HCT116 (cell line): ENCODE results near the gene HMCN1. TPM values are rescaled to one million over a fixed set of nuclear protein-coding genes. Genes with fewer than 3 reads are reported as not detected.

ENCODE experiments used
- ATAC-seq: fragments of 200-7000 bp; cut with Tn5 transposase; 2 replicates; pipeline ENCODE4 v1.9.1; 2020; ENCODE audit warnings: mild to moderate bottlenecking, moderate library complexity
- BruUV-seq: library from RNA; stranded (reverse); fragments of 400-500 nt; replicated peaks from 2 replicates; lab custom pipeline; 2021; lab: Mats Ljungman, UMichigan
- CTCF ChIA-PET: fragments of 300-600 bp; sonication (Branson Sonifier 250); formaldehyde crosslinking; loops from one replicate; lab custom pipeline; 2021; ENCODE audit warnings: antibody characterized with exemption; lab: Charles Lee
- POLR2A ChIA-PET: fragments of 300-600, 350-600 bp; sonication (Branson Sonifier 250); formaldehyde crosslinking; loops from one replicate; lab custom pipeline; 2021; ENCODE audit warnings: antibody characterized with exemption; lab: Charles Lee
- RAD21 ChIA-PET, 2 experiments: fragments of 300-600 bp; sonication (Branson Sonifier 250); formaldehyde crosslinking; loops; one replicate each; lab custom pipeline; 2023; ENCODE audit warnings: low total read pairs in 2 of 2; ENCODE audit not compliant: uncharacterized antibody in 2 of 2, unreplicated experiment in 2 of 2, low non-redundant PET in 1 of 2; lab: Charles Lee
- DNase-seq: peaks from one replicate; pipeline ENCODE4 v3.0.0-alpha.2; 2010; ENCODE audit warnings: low read depth, low spot score
- H2AFZ ChIP-seq: fragments of 200-600 bp; shearing (Covaris generic), sonication (generic); 2 replicates; pipeline ENCODE4 v1.6.1; 2017; ENCODE audit warnings: low read depth, mixed run types, mixed read lengths, antibody characterized with exemption, low read length; ENCODE audit not compliant: poor library complexity, severe bottlenecking
- H3K27ac ChIP-seq: 2 replicates; pipeline ENCODE4 v1.5.1; 2012; ENCODE audit warnings: low read depth, low read length
- H3K27me3 ChIP-seq: fragments of 200-600 bp; sonication (generic); 2 replicates; pipeline ENCODE4 v1.6.1; 2016; ENCODE audit warnings: mixed run types, low read length, mixed read lengths; ENCODE audit not compliant: insufficient read depth
- H3K36me3 ChIP-seq, 2 experiments: fragments of 200-500 bp in 1 of 2; fragments of 200-600 bp in 1 of 2; sonication (Bioruptor generic) in 1 of 2; sonication (generic) in 1 of 2; 2 replicates each; pipeline versions ENCODE4 v1.5.1 to v1.6.1; 2014 to 2016; ENCODE audit warnings: low read length in 2 of 2, inconsistent platforms in 1 of 2, mixed read lengths in 1 of 2, mixed run types in 1 of 2; ENCODE audit not compliant: insufficient read depth in 2 of 2, control insufficient read depth in 1 of 2
- H3K4me1 ChIP-seq, 2 experiments: fragments of 200-600 bp in 1 of 2; sonication (generic) in 1 of 2; 2 replicates each; pipeline versions ENCODE4 v1.5.1 to v1.6.1; 2012 to 2017; ENCODE audit warnings: low read length in 2 of 2, inconsistent platforms in 1 of 2, mild to moderate bottlenecking in 1 of 2, mixed read lengths in 1 of 2, mixed run types in 1 of 2, moderate library complexity in 1 of 2; ENCODE audit not compliant: insufficient read depth in 2 of 2, control insufficient read depth in 1 of 2
- H3K4me2 ChIP-seq: fragments of 200-600 bp; sonication (generic); 2 replicates; pipeline ENCODE4 v1.6.1; 2017; ENCODE audit warnings: mixed run types, low read length, mixed read lengths
- H3K4me3 ChIP-seq, 2 experiments: fragments of 200-600 bp in 1 of 2; sonication (generic) in 1 of 2; replicated peaks in 1 of 2; 2 replicates each; pipeline ENCODE4 v1.5.1; 2011 to 2016; ENCODE audit warnings: low read length in 2 of 2, control low read depth in 1 of 2, low read depth in 1 of 2, mild to moderate bottlenecking in 1 of 2, mixed read lengths in 1 of 2, mixed run types in 1 of 2
- H3K79me2 ChIP-seq: fragments of 200-600 bp; sonication (generic); 2 replicates; pipeline ENCODE4 v1.6.1; 2017; ENCODE audit warnings: mild to moderate bottlenecking, mixed run types, low read length, moderate library complexity, mixed read lengths; ENCODE audit not compliant: insufficient read depth
- H3K9ac ChIP-seq: fragments of 200-600 bp; sonication (generic); 2 replicates; pipeline ENCODE4 v1.6.1; 2016; ENCODE audit warnings: low read length, mixed read lengths
- H3K9me2 ChIP-seq: fragments of 200-600 bp; sonication (generic), shearing (Covaris generic); 2 replicates; pipeline ENCODE4 v1.6.1; 2017; ENCODE audit warnings: mixed run types, mild to moderate bottlenecking, moderate library complexity; ENCODE audit not compliant: insufficient read depth
- H3K9me3 ChIP-seq, 2 experiments: fragments of 200-500 bp in 1 of 2; fragments of 200-600 bp in 1 of 2; sonication (Bioruptor generic) in 1 of 2; sonication (generic) in 1 of 2; 2 replicates each; pipeline ENCODE4 v1.6.1; 2014 to 2017; ENCODE audit warnings: low read length in 2 of 2, mixed read lengths in 2 of 2, inconsistent platforms in 1 of 2, low read depth in 1 of 2, mild to moderate bottlenecking in 1 of 2, mixed run types in 1 of 2, moderate library complexity in 1 of 2; ENCODE audit not compliant: control insufficient read depth in 1 of 2, insufficient read depth in 1 of 2
- H4K20me1 ChIP-seq: fragments of 200-600 bp; sonication (generic), shearing (Covaris generic); 2 replicates; pipeline ENCODE4 v1.6.1; 2017; ENCODE audit warnings: mixed run types, mild to moderate bottlenecking, moderate library complexity; ENCODE audit not compliant: insufficient read depth
- EGR1 ChIP-seq: IDR thresholded peaks from 2 replicates; pipeline ENCODE4 v1.6.1; 2012; ENCODE audit warnings: low read depth
- EZH2 ChIP-seq: fragments of 200-600 bp; sonication (generic); IDR thresholded peaks from 2 replicates; pipeline ENCODE4 v1.6.1; 2017; ENCODE audit warnings: antibody characterized with exemption, mixed run types
- FOSL1 ChIP-seq: IDR thresholded peaks from 2 replicates; pipeline ENCODE4 v1.6.1; 2012; ENCODE audit warnings: low read depth
- MAX ChIP-seq: IDR thresholded peaks from 2 replicates; pipeline ENCODE4 v1.6.1; 2012
- POLR2A ChIP-seq: IDR thresholded peaks from 2 replicates; pipeline ENCODE4 v1.7.0; 2011; ENCODE audit warnings: borderline replicate concordance; ENCODE audit not compliant: insufficient read depth, insufficient read length; ENCODE audit errors: extremely low read depth
- SRF ChIP-seq: IDR thresholded peaks from 2 replicates; pipeline ENCODE4 v1.6.1; 2012; ENCODE audit warnings: low read depth
- YY1 ChIP-seq: IDR thresholded peaks from 2 replicates; pipeline ENCODE4 v1.6.1; 2011; ENCODE audit warnings: low read length, low read depth, moderate library complexity, mild to moderate bottlenecking; ENCODE audit not compliant: insufficient replicate concordance; ENCODE audit errors: extremely low read depth
- ZNF274 ChIP-seq: fragments of 200-500 bp; sonication (Bioruptor generic); IDR thresholded peaks from 2 replicates; pipeline ENCODE4 v1.6.1; 2014; ENCODE audit warnings: mild to moderate bottlenecking, low read depth, low read length, inconsistent platforms
- intact Hi-C: fragments of 100-400 bp; cut with micrococcal nuclease; formaldehyde crosslinking; loops from 2 replicates; pipeline ENCODE4 v1.10.0; 2022
- total RNA-seq: library from RNA; stranded (reverse); gene quantifications from one replicate; pipeline ENCODE4 v1.2.1, GENCODE V29; 2021; ENCODE audit not compliant: unreplicated experiment

Gene HMCN1
- total RNA-seq, 1 experiment from 2014 or later: 0.59 TPM

GRCh38 chr1:186167096-186167668 lies 433.0 kb downstream of the HMCN1 start:
- Histone ChIP-seq H4K20me1 (no peaks in the 10 kb centered on the region), H3K4me3 (no peak overlapping the region), H3K4me1 (no peaks in the 10 kb centered on the region), H3K4me2 (no peak overlapping the region), H3K36me3 (no peaks in the 10 kb centered on the region), H3K79me2 (no peaks in the 10 kb centered on the region), H3K9me2 (no peaks in the 10 kb centered on the region), H3K9me3 (no peaks in the 10 kb centered on the region), H3K27me3 (no peaks in the 10 kb centered on the region), H2AFZ (no peak overlapping the region), H3K9ac (no peak overlapping the region), H3K27ac (no peak overlapping the region)
- no TSS peak for BruUV-seq
- no peak for ATAC-seq
- no peak for DNase-seq
- intact Hi-C loops: no loop called here
- RAD21 ChIA-PET: no interaction called here
- CTCF ChIA-PET: no interaction called here
- POLR2A ChIA-PET: no interaction called here
- no peak for TF ChIP-seq FOSL1
- no peak for TF ChIP-seq ZNF274
- TF ChIP-seq EZH2: no peak
- TF ChIP-seq EGR1: no peak

GRCh38 chr1:186175588-186175987 lies 441.4 kb downstream of the HMCN1 start:
- no peak overlapping the region for H2AFZ ChIP-seq
- BruUV-seq: no TSS peak
- ATAC-seq (no peak), DNase-seq (no peak)
- ChIA-PET POLR2A (no interaction called here), CTCF (no interaction called here), RAD21 (no interaction called here)
- no peaks in the 10 kb centered on the region for H3K9me2 ChIP-seq
- no peaks in the 10 kb centered on the region for H3K36me3 ChIP-seq
- no peaks in the 10 kb centered on the region for H4K20me1 ChIP-seq
- H3K9me3 ChIP-seq: no peaks in the 10 kb centered on the region
- H3K9ac ChIP-seq: no peak overlapping the region
- no peak overlapping the region for H3K4me2 ChIP-seq
- H3K27ac ChIP-seq: no peak overlapping the region
- H3K4me3 ChIP-seq: no peak overlapping the region
- no peaks in the 10 kb centered on the region for H3K79me2 ChIP-seq
- intact Hi-C loops: no loop called here
- no peaks in the 10 kb centered on the region for H3K4me1 ChIP-seq
- no peaks in the 10 kb centered on the region for H3K27me3 ChIP-seq
- no peak for TF ChIP-seq SRF
- no peak for TF ChIP-seq ZNF274
- TF ChIP-seq POLR2A: no peak
- no peak for TF ChIP-seq MAX
- no peak for TF ChIP-seq YY1
